CD4-positive, alpha-beta T cell (primary cell): ENCODE data around the gene TUB. TPM values are rescaled to one million over a fixed set of nuclear protein-coding genes. Genes with fewer than 3 reads are reported as not detected.

Experiments used
- ATAC-seq: fragments of 200-7000 bp; cut with Tn5 transposase; one replicate; pipeline ENCODE4 v1.10.0; 2022; ENCODE audit warnings: mild to moderate bottlenecking; ENCODE audit not compliant: poor library complexity
- CTCF ChIA-PET: fragments of 350-600 bp; sonication (Branson Sonifier 250); formaldehyde crosslinking; loops from one replicate; lab custom pipeline; 2021; ENCODE audit warnings: antibody characterized with exemption, inconsistent platforms; lab: Charles Lee
- POLR2A ChIA-PET: fragments of 350-600 bp; sonication (Branson Sonifier 250); formaldehyde crosslinking; loops from one replicate; lab custom pipeline; 2021; ENCODE audit warnings: antibody characterized with exemption, inconsistent platforms; lab: Charles Lee
- DNase-seq, 14 experiments: peaks; one replicate each; pipeline ENCODE4 v3.0.0-alpha.2; 2013 to 2020; ENCODE audit warnings: mixed read lengths in 2 of 14
- H3K27ac ChIP-seq, 2 donors: one replicate each; pipeline versions ENCODE4 v1.5.1 to v1.7.0; 2013; ENCODE audit warnings: low read length in 2 of 2, low read depth in 1 of 2, mild to moderate bottlenecking in 1 of 2
- H3K27me3 ChIP-seq, 2 experiments: 1 replicate in 1 of 2; 2 replicates in 1 of 2; pipeline versions ENCODE4 v1.6.1 to v1.7.0; 2013; ENCODE audit warnings: low read length in 2 of 2, control low read depth in 1 of 2, mild to moderate bottlenecking in 1 of 2, moderate library complexity in 1 of 2; ENCODE audit not compliant: insufficient read depth in 2 of 2, control insufficient read depth in 1 of 2
- H3K36me3 ChIP-seq: one replicate; pipeline ENCODE4 v1.6.1; 2013; ENCODE audit warnings: low read length, control low read depth; ENCODE audit not compliant: insufficient read depth
- H3K4me1 ChIP-seq: one replicate; pipeline ENCODE4 v1.6.1; 2013; ENCODE audit warnings: low read length, control low read depth; ENCODE audit not compliant: insufficient read depth
- H3K4me3 ChIP-seq: one replicate; pipeline ENCODE4 v1.5.1; 2013; ENCODE audit warnings: mild to moderate bottlenecking, low read length, moderate library complexity
- H3K9me3 ChIP-seq, 2 experiments: 1 replicate in 1 of 2; 2 replicates in 1 of 2; pipeline versions ENCODE4 v1.6.1 to v1.7.0; 2013; ENCODE audit warnings: low read length in 2 of 2, mild to moderate bottlenecking in 2 of 2, control low read depth in 1 of 2, moderate library complexity in 1 of 2; ENCODE audit not compliant: control insufficient read depth in 1 of 2, insufficient read depth in 1 of 2
- H3K27ac Mint-ChIP-seq: one replicate; pipeline ENCODE4 v1.8.0; 2020; ENCODE audit warnings: mixed read lengths
- H3K27me3 Mint-ChIP-seq: one replicate; pipeline ENCODE4 v1.8.0; 2021; ENCODE audit warnings: mixed read lengths
- H3K36me3 Mint-ChIP-seq: one replicate; pipeline ENCODE4 v1.8.0; 2021; ENCODE audit warnings: low read depth, mixed read lengths
- H3K4me1 Mint-ChIP-seq: one replicate; pipeline ENCODE4 v1.8.0; 2021; ENCODE audit warnings: low read depth, mixed read lengths
- H3K4me3 Mint-ChIP-seq: one replicate; pipeline ENCODE4 v1.8.0; 2020; ENCODE audit warnings: mild to moderate bottlenecking, mixed read lengths
- H3K9me3 Mint-ChIP-seq: one replicate; pipeline ENCODE4 v1.8.0; 2020; ENCODE audit warnings: mixed read lengths
- CTCF ChIP-seq: fragments of 200-600 bp; IDR thresholded peaks from one replicate; pipeline ENCODE4 v1.8.0; 2022; ENCODE audit warnings: antibody characterized with exemption, mild to moderate bottlenecking
- intact Hi-C, 2 experiments: fragments of 100-400 bp; cut with DNase I in 1 of 2; cut with micrococcal nuclease in 1 of 2; formaldehyde crosslinking; loops; one replicate each; pipeline versions ENCODE4 v1.15.1 to v1.9.0; 2023 to 2025; cut with DNase I, micrococcal nuclease
- total RNA-seq, 174 experiments: library from RNA in 2 of 174; stranded (reverse) in 2 of 174; gene quantifications; one replicate each; pipeline ENCODE4 v1.2.3 and lab custom pipeline; 2021 to 2026

TUB gene
- total RNA-seq, 2 experiments from 2014 or later, result 0.08 TPM; not detected in 1

GRCh38 chr11:8100605-8101004, 19.6 kb downstream of the TUB start:
- Mint-ChIP-seq H3K27ac (no peak overlapping the region), H3K9me3 (no peaks in the 10 kb centered on the region), H3K4me3 (no peak overlapping the region), H3K4me1 (no peaks in the 10 kb centered on the region), H3K27me3 (no peaks in the 10 kb centered on the region), H3K36me3 (peaks cover 6% of the 10 kb centered on the region)
- ATAC-seq (no peak), DNase-seq (no peak)
- intact Hi-C loops, result no loop called here
- ChIA-PET POLR2A (no interaction called here), CTCF (interaction anchor here (1.7 to 3.0 kb wide), 3 partner anchors 10 to 94 kb away, joined by 4 to 28 read pairs (median 26); no protein-coding TSS in a partner anchor)
- no peak overlapping the region for H3K27ac ChIP-seq
- no peak overlapping the region for H3K4me3 ChIP-seq
- H3K9me3 ChIP-seq, result no peaks in the 10 kb centered on the region
- TF ChIP-seq CTCF, result no peak
- H3K4me1 ChIP-seq, result no peaks in the 10 kb centered on the region
- H3K27me3 ChIP-seq, result no peaks in the 10 kb centered on the region
- H3K36me3 ChIP-seq, result no peaks in the 10 kb centered on the region

- no peak for TF ChIP-seq CTCF
- no peaks in the 10 kb centered on the region for H3K27me3 ChIP-seq
- intact Hi-C loops, result no loop called here
Measured at GRCh38 chr11:8101421-8101820, 20.4 kb downstream of the TUB start.

GRCh38 chr11:8102296-8102915, 21.4 kb downstream of the TUB start:
- DNase-seq (no peak), ATAC-seq (no peak)
- no peak for TF ChIP-seq CTCF
- H3K9me3 ChIP-seq, result no peaks in the 10 kb centered on the region
- no peaks in the 10 kb centered on the region for H3K27me3 Mint-ChIP-seq
- H3K4me3 Mint-ChIP-seq, result no peak overlapping the region
- no peaks in the 10 kb centered on the region for H3K9me3 Mint-ChIP-seq
- H3K27ac ChIP-seq, result no peak overlapping the region
- ChIA-PET CTCF (no interaction called here), POLR2A (no interaction called here)
- H3K27ac Mint-ChIP-seq, result no peak overlapping the region
- intact Hi-C loops, result no loop called here
- H3K36me3 Mint-ChIP-seq, result peaks cover 21% of the 10 kb centered on the region
- H3K4me3 ChIP-seq, result no peak overlapping the region
- H3K36me3 ChIP-seq, result peaks cover 8% of the 10 kb centered on the region
- no peaks in the 10 kb centered on the region for H3K27me3 ChIP-seq
- H3K4me1 ChIP-seq, result no peaks in the 10 kb centered on the region
- H3K4me1 Mint-ChIP-seq, result no peaks in the 10 kb centered on the region

More at GRCh38 chr11:8101421-8101820, 20.4 kb downstream of the TUB start:
- no peaks in the 10 kb centered on the region for H3K4me1 ChIP-seq
- H3K27ac ChIP-seq, result no peak overlapping the region
- H3K9me3 ChIP-seq, result no peaks in the 10 kb centered on the region
- ATAC-seq (no peak), DNase-seq (no peak)
- H3K4me3 Mint-ChIP-seq, result no peak overlapping the region
- no peak overlapping the region for H3K4me3 ChIP-seq
- ChIA-PET CTCF (no interaction called here), POLR2A (no interaction called here)
- no peaks in the 10 kb centered on the region for H3K9me3 Mint-ChIP-seq
- no peaks in the 10 kb centered on the region for H3K4me1 Mint-ChIP-seq
- H3K27me3 Mint-ChIP-seq, result no peaks in the 10 kb centered on the region
- H3K36me3 Mint-ChIP-seq, result peaks cover 14% of the 10 kb centered on the region
- H3K36me3 ChIP-seq, result peaks cover 2% of the 10 kb centered on the region
- no peak overlapping the region for H3K27ac Mint-ChIP-seq
